ENCODE measurements around the gene ISLR.

GRCh38 chr15:74179101-74179841, 5.8 kb downstream of the ISLR start:
- TF ChIP-seq REST (IDR thresholded peaks at IDR 0.05; ENCODE audit: insufficient read depth in 1 of 2, low read depth in 2 of 2, low read length in 2 of 2) (0 out of 4 replicates have a peak, but pooled peaks of 1 of the 2 experiments have one; percentile 29), POLR2AphosphoS5 (IDR thresholded peaks at IDR 0.05; ENCODE audit: low read depth, low read length) (no peak)
